ENCODE data around the gene ADCK2.
"Not testable (repeated sequence)": the region's sequence is repeated elsewhere in the genome, so short reads cannot be mapped to it uniquely, and the experiment has no call there.

ADCK2 gene

DNA sequence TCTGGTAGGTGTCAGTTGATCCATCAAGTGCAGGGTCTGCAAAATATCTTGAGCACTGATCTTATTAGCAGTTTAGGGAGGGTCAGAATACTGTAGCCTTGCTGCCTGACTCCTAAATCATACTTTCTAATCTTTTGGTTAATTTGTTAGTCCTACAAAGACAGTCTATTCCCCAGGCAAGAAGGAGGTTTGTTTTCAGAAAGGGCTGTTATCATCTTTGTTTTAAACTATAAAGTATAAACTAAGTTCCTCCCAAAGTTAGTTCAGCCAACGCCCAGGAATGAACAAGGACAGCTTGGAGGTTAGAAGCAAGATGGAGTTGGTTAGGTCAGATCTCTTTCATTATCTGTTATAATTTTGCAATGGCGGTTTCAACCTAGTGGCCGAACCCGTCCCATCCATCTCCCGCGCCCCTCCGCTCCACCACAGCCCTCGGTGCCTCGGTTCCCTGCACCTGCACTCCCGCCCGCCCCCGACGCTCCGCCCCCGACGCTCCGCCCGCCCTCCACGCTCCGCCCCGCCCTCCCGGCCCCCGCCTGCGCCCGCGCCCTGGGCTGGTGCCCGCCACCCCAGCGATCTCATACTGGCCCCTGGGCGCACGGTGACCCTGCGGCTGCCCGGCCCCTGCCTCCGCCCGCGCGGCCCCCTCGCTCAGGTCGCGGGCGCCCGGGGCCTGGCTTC is at the start of gene ADCK2:
Gene ADCK2, plus strand, starts transcription at position 564 of the 681 bp plus-strand sequence. CDS start 386 bp downstream, outside the sequence.
- intact Hi-C loops (cut with DNase I): loop anchor here (10.0 kb wide), 2 partner anchors 142 to 252 kb away; partner anchors contain the start of gene BRAF
- DNase-seq: peak; percentile 23 to 94 (median 62)

DNA sequence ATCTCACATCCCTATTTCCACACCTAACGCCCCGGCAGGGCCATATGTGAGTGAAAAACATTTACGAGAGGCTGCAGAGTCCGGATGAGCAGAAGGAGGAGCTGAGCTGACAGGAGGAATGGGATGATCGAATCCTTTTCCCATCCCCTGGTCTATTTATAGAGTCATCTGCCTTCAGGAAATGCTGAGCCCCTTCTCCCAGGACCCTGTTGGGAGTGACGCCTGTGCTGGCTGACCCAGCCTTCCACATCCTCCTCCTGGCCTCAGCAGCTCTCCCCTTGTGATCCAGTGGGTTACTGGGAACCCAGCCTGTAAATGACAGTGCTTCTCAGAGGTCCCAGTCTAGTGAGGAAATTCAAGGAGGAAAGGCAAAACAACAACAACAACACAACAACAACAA is 48.8 kb upstream of the ADCK2 start:
- intact Hi-C loops (cut with DNase I): no loop called here
- DNase-seq: no peak

- intact Hi-C loops (cut with DNase I): no loop called here
- no peak for DNase-seq
Observed at GRCh38 chr7:140624392-140625191, 48.2 kb upstream of the ADCK2 start.

DNA sequence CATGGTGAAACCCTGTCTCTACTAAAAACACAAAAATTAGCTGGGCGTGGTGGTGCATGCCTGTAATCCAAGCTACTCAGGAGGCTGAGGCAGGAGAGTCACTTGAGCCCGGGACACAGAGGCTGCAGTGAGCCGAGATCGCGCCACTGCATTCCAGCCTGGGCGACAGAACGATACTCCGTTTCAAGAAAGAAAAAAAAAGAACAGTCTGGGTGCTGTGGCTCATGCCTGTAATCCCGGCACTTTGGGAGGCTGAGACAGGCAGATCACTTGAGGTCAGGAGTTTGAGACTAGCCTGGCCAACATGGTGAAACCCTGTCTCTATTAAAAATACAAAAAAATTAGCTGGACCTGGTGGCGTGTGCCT is 47.6 kb upstream of the ADCK2 start:
- DNase-seq; intact Hi-C loops (cut with DNase I): not testable (repeated sequence)

- DNase-seq: peak; percentile 35 to 91 (median 60)
- intact Hi-C loops (cut with DNase I): no loop called here
Observed at GRCh38 chr7:140625908-140626868, 46.6 kb upstream of the ADCK2 start.

DNA sequence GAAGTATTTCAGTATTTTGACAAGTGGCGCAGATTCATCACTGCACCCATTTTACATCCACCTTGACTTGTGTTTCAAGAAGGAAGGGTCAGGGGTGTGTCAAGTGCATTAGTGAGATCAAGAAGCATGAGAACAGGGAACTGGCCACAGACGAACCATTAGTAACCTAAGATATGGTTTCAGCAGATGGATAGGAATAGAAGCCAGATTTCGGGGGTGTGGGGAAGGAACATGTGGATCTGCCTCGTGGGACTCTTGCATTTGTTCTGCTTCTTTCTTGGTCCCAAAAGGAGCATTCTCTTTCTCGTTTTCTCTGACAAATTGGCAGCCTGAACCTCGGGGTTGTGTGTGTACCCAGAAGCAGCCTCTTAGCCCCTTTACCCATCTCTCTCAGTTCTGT is 41.7 kb upstream of the ADCK2 start:
- intact Hi-C loops (cut with DNase I): no loop called here
- DNase-seq: no peak

DNA sequence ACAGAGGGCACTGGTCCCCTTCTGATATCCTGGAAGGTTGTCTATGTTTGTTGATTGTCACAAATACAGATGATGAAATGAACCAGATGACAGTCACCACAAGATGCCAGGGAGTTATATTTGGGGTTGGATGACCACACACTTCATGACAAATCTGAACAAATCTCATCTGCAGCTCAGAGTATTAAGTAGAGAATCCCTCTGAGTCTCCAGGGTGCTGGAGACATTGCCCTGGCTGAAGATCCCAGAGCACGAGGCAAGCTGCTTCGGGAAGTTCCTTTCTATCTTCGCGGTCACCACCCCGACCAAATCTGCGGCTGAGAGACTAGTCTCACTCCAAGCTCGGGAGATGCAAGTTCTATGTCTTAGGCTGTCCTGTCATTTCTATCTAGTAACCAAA is 41.1 kb upstream of the ADCK2 start:
- intact Hi-C loops (cut with DNase I): no loop called here
- peak in 1 of 10 donors; percentile 41 for DNase-seq

- intact Hi-C loops (cut with DNase I): no loop called here
- no peak for DNase-seq
Observed at GRCh38 chr7:140635345-140635744, 37.4 kb upstream of the ADCK2 start.

- no peak for DNase-seq
- intact Hi-C loops (cut with DNase I): no loop called here
Observed at GRCh38 chr7:140635816-140636215, 36.9 kb upstream of the ADCK2 start.

DNA sequence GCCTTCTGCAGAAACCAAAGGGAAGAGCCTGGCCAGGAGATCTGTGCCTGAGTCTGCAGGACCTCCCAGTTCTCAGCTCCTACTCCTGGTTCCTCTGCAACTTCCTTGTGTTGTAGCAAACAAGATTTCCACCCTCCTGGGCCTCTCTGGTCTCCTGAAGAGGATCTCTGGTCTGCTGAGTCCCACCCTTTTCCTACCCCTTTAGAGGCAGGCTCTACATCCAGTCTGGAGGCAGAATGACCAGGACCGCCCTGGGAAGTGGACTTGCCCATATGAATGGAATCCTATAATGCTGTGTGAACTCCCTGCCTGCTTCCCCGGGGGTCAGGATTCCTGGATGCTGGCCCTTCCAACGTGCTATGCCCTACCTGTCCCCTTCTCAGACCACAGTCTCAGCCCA is 35.3 kb upstream of the ADCK2 start:
- intact Hi-C loops (cut with DNase I): no loop called here
- no peak for DNase-seq

GRCh38 chr7:140638173-140638791 is 34.5 kb upstream of the ADCK2 start:
- peak in 1 of 10 donors; percentile 46 for DNase-seq
- intact Hi-C loops (cut with DNase I): no loop called here

- intact Hi-C loops (cut with DNase I): no loop called here
- DNase-seq: peak in 1 of 10 donors; percentile 32
Observed at GRCh38 chr7:140639366-140640053, 33.2 kb upstream of the ADCK2 start.

DNA sequence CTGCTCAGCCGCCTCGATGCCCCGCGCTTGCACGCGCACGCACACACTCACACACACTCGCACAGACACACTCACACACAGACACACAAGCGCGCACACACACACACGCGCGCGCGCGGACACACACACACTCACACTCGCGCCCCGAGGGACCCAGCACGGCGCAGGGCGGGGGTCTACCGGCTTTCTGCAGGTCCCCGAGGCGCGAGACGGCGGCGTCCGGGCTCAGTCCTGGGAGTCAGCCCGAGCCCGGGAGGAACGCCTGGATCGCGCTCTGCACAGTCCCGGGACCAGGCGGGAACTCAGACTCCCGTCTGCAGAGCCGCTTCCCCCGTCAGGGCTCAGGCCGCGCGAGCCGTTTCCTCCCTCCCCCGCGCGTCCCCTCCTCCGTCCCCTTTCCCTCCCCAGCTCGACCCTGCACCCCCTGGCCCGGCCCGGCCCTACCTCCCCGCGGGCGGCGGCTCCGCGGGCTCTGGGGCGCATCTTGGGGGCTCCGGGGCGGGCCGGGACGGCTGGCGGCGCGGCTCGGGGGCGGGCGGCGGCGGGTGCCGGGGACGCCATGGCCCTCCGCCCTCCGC is 32.6 kb upstream of the ADCK2 start:
- DNase-seq: peak in 6 of 10 donors; percentile 18 to 87 (median 64)
- intact Hi-C loops (cut with DNase I): no loop called here

GRCh38 chr7:140640727-140641523 is 31.8 kb upstream of the ADCK2 start, which contains the start of gene DENND2A:
Gene DENND2A, minus strand, starts transcription at chr7:140640813. Its CDS starts 38,416 bp downstream, at chr7:140602397.
- peak; percentile 58 to 97 (median 80) for DNase-seq
- intact Hi-C loops (cut with DNase I): no loop called here

- peak in 1 of 10 donors; percentile 71 for DNase-seq
- intact Hi-C loops (cut with DNase I): no loop called here
Observed at GRCh38 chr7:140641524-140642195, 31.1 kb upstream of the ADCK2 start.

DNA sequence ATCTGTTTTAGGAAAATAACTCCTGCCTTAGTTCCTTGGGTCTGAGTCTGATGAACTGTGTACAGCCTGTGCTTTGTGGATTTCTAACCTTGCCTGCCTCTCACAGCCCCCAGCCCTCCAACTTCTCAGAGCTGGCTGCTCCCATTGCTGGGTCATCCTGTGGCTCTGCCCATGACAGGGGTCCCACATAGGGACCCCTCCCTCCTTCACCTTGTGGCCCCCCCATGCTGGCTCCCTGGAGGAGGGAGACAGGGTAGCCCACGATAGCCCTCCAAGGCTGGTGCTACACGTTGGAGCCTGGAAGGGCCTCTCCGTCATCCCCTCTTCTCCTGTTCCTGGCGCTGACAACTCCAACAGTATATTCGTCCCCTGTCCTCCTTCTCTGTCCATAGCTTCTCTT is 29.3 kb upstream of the ADCK2 start:
- no peak for DNase-seq
- intact Hi-C loops (cut with DNase I): no loop called here

DNA sequence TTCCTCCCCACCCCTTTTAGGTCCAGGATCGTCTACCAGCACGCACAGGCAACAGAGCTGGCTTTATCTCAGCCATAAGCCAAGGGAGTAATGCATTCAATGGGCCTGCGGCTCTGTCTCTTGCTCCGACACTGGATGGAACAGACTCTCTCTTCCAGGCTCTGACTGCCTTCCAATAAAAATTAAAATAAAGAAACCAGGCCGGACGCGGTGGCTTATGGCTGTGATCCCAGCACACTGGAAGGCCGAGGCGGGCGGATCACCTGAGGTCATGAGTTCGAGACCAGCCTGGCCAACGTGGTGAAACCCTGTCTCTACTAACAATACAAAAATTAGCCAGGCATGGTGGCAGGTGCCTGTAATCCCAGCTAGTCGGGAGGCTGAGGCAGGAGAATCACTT is 28.0 kb upstream of the ADCK2 start:
- intact Hi-C loops (cut with DNase I); DNase-seq: not testable (repeated sequence)
